Progenitor cell of endocrine pancreas (in vitro differentiated cells): ENCODE results near the gene ACER1. TPM values are rescaled to one million over a fixed set of nuclear protein-coding genes. Genes with fewer than 3 reads are reported as not detected.

ENCODE experiments used
- DNase-seq: peaks from one replicate; pipeline ENCODE4 v3.0.0; 2021; ENCODE audit warnings: low spot score; ENCODE audit not compliant: unreplicated experiment
- H3K27ac Mint-ChIP-seq: 2 replicates; pipeline ENCODE4 v1.8.0; 2021; ENCODE audit warnings: mild to moderate bottlenecking, moderate library complexity, mixed read lengths
- H3K27me3 Mint-ChIP-seq: 2 replicates; pipeline ENCODE4 v1.8.0; 2021; ENCODE audit warnings: mixed read lengths
- H3K36me3 Mint-ChIP-seq: 2 replicates; pipeline ENCODE4 v1.8.0; 2022; ENCODE audit warnings: mixed read lengths; ENCODE audit not compliant: insufficient read depth
- H3K4me1 Mint-ChIP-seq: 2 replicates; pipeline ENCODE4 v1.8.0; 2021; ENCODE audit warnings: low read depth, mixed read lengths
- H3K4me3 Mint-ChIP-seq: 2 replicates; pipeline ENCODE4 v1.8.0; 2021; ENCODE audit warnings: low read depth, mild to moderate bottlenecking, moderate library complexity, mixed read lengths
- H3K9me3 Mint-ChIP-seq: 2 replicates; pipeline ENCODE4 v1.8.0; 2021; ENCODE audit warnings: low read depth, mixed read lengths
- total RNA-seq: library from RNA; stranded (reverse); gene quantifications from 2 replicates; pipeline ENCODE4 v1.2.1, GENCODE V29; 2021
- TF ChIP-seq, protein P1 (sequence below): fragments of 200-600 bp; sonication (generic); IDR thresholded peaks from one replicate; pipeline ENCODE4 v1.5.0; 2021; ENCODE audit warnings: antibody characterized with exemption, mild to moderate bottlenecking; ENCODE audit not compliant: unreplicated experiment

ACER1 gene
- total RNA-seq, 1 donor from 2014 or later: not detected

DNA sequence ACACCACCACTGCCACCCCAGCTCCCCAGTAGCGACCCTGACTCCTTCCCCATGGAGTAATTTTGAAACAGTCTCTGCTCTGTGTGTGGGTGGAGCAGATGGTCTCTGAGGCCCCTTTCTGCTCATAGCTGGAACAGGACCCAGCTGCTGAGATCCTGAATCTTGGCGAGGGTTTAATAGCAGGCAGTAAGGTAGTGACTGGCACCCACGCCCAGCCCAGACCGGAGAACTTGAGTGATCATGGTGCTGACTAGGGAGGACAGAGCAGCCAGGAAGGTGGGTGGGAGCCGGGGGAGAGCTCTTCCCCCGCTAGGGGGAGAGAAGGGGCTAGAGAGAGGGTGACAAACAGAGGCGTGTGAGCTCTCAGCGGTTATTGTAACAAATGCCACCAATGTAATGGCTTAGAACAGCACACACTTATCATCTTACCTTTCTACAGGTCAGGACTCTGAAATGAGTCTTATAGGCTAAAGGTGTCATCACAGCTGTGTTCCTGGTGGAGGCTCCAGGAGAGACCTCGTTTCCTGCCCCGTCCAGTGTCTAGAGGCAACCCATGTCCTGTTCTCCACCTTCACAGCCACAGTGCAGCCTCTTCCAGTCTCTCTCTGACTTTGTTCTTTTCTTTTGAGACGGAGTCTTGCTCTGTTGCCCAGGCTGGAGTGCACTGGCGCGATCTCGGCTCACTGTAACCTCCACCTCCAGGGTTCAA is 7.2 kb upstream of the ACER1 start:
- TF ChIP-seq, protein P1, sequence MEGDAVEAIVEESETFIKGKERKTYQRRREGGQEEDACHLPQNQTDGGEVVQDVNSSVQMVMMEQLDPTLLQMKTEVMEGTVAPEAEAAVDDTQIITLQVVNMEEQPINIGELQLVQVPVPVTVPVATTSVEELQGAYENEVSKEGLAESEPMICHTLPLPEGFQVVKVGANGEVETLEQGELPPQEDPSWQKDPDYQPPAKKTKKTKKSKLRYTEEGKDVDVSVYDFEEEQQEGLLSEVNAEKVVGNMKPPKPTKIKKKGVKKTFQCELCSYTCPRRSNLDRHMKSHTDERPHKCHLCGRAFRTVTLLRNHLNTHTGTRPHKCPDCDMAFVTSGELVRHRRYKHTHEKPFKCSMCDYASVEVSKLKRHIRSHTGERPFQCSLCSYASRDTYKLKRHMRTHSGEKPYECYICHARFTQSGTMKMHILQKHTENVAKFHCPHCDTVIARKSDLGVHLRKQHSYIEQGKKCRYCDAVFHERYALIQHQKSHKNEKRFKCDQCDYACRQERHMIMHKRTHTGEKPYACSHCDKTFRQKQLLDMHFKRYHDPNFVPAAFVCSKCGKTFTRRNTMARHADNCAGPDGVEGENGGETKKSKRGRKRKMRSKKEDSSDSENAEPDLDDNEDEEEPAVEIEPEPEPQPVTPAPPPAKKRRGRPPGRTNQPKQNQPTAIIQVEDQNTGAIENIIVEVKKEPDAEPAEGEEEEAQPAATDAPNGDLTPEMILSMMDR: peak; percentile 13
- DNase-seq: no peak
- Mint-ChIP-seq H3K9me3 (no peaks in the 10 kb centered on the region), H3K4me3 (no peak overlapping the region), H3K4me1 (no peaks in the 10 kb centered on the region), H3K27ac (peak overlapping the region; percentile 46), H3K27me3 (peaks cover 4% of the 10 kb centered on the region), H3K36me3 (no peaks in the 10 kb centered on the region)

DNA sequence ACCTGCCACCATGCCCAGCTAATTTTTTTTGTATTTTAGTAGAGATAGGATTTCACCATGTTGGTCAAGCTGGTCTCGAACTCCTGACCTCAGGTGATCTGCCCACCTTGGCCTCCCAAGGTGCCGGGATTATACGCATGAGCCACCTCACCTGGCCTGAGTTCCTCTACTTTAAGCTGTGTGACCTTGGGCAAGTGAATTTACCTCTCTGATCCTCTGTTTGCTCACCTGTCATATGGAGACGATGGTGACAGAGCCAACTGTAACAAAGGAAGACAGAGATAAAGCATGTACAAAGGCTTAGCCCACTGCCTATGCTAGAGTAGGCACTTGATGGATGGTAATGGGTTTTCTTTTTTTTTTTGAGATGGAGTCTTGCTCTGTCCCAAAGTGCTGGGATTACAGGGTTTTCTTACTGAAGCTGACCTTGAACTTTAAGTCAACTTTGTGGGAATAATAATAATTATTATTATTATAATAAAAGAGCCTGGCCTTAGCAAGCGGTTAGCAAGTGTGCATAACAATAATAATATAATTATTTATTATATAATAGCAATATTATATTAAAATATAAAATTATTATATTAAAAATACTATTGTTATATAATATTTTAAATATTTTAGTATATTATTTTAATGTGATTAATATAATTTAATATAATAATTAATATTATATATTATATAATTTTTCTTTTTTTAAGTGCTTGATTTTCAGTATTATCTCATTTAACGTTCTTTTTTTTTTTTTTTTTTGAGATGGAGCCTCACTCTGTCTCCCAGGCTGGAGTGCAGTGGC is 1.3 kb upstream of the ACER1 start:
- no peaks in the 10 kb centered on the region for H3K9me3 Mint-ChIP-seq
- H3K27ac Mint-ChIP-seq: no peak overlapping the region
- H3K4me1 Mint-ChIP-seq: no peaks in the 10 kb centered on the region
- H3K27me3 Mint-ChIP-seq: no peaks in the 10 kb centered on the region
- no peak overlapping the region for H3K4me3 Mint-ChIP-seq
- H3K36me3 Mint-ChIP-seq: no peaks in the 10 kb centered on the region
- TF ChIP-seq, protein P1: no peak
- no peak for DNase-seq

- peaks cover 18% of the 10 kb centered on the region for H3K27me3 Mint-ChIP-seq
- peaks cover 1% of the 10 kb centered on the region for H3K36me3 Mint-ChIP-seq
- DNase-seq: no peak
- no peak overlapping the region for H3K27ac Mint-ChIP-seq
- H3K4me1 Mint-ChIP-seq: no peaks in the 10 kb centered on the region
- TF ChIP-seq, protein P1: no peak
- H3K9me3 Mint-ChIP-seq: peaks cover 4% of the 10 kb centered on the region
- no peak overlapping the region for H3K4me3 Mint-ChIP-seq
These were observed 6.6 kb downstream of the ACER1 start for GRCh38 chr19:6326815-6327214.

GRCh38 chr19:6325614-6326013 is 7.8 kb downstream of the ACER1 start:
- TF ChIP-seq, protein P1: no peak
- Mint-ChIP-seq H3K27ac (no peak overlapping the region), H3K4me3 (no peak overlapping the region), H3K4me1 (no peaks in the 10 kb centered on the region), H3K9me3 (peaks cover 4% of the 10 kb centered on the region), H3K27me3 (peaks cover 20% of the 10 kb centered on the region), H3K36me3 (peaks cover 1% of the 10 kb centered on the region)
- no peak for DNase-seq

GRCh38 chr19:6324757-6325156 is 8.7 kb downstream of the ACER1 start:
- peaks cover 1% of the 10 kb centered on the region for H3K36me3 Mint-ChIP-seq
- TF ChIP-seq, protein P1: no peak
- H3K9me3 Mint-ChIP-seq: peaks cover 4% of the 10 kb centered on the region
- H3K4me1 Mint-ChIP-seq: no peaks in the 10 kb centered on the region
- DNase-seq: no peak
- H3K4me3 Mint-ChIP-seq: no peak overlapping the region
- H3K27me3 Mint-ChIP-seq: peaks cover 20% of the 10 kb centered on the region
- H3K27ac Mint-ChIP-seq: no peak overlapping the region
